NCI-H2107 treated with DMSO at 0.1 percent for 48 hours (cell line): Measurements from ENCODE around the gene ARRDC1.
"Not testable (repeated sequence)": the region's sequence is repeated elsewhere in the genome, so short reads cannot be mapped to it uniquely, and the experiment has no call there.

Experiments
- DNase-seq: peaks from one replicate; lab custom pipeline; 2025; ENCODE audit not compliant: unreplicated experiment; lab: John Stamatoyannopoulos, UW

The ARRDC1 gene

GRCh38 chr9:137583957-137584356, 21.5 kb upstream of the ARRDC1 start:
- no peak for DNase-seq

GRCh38 chr9:137586854-137587253, 18.6 kb upstream of the ARRDC1 start:
- DNase-seq, result no peak

GRCh38 chr9:137588311-137588710, 17.2 kb upstream of the ARRDC1 start:
- no peak for DNase-seq

- no peak for DNase-seq
Measured at GRCh38 chr9:137588891-137589290, 16.6 kb upstream of the ARRDC1 start.

- DNase-seq, result no peak
Measured at GRCh38 chr9:137589441-137590122, 15.9 kb upstream of the ARRDC1 start.

GRCh38 chr9:137590123-137590468, 15.4 kb upstream of the ARRDC1 start:
- no peak for DNase-seq

- DNase-seq, result peak; percentile 75
Measured at GRCh38 chr9:137590469-137591383, 14.8 kb upstream of the ARRDC1 start, which contains the start of gene ZMYND19. TSS of gene ZMYND19 (minus strand) at chr9:137590512. CDS start at chr9:137590263, 249 bp downstream.

- DNase-seq, result no peak
Measured at GRCh38 chr9:137592767-137593166, 12.7 kb upstream of the ARRDC1 start.

- DNase-seq, result peak; percentile 89
Measured at GRCh38 chr9:137593176-137593575, 12.3 kb upstream of the ARRDC1 start.

GRCh38 chr9:137596577-137596976, 8.9 kb upstream of the ARRDC1 start:
- DNase-seq, result not testable (repeated sequence)

GRCh38 chr9:137598943-137599342, 6.5 kb upstream of the ARRDC1 start:
- DNase-seq, result no peak

GRCh38 chr9:137602661-137603060, 2.8 kb upstream of the ARRDC1 start:
- DNase-seq, result peak; percentile 45

GRCh38 chr9:137603879-137604278, 1.6 kb upstream of the ARRDC1 start:
- no peak for DNase-seq

- no peak for DNase-seq
Measured at GRCh38 chr9:137604345-137605086, 970 bp upstream of the ARRDC1 start.

GRCh38 chr9:137606005-137606621, 627 bp downstream of the ARRDC1 start:
- DNase-seq, result no peak

- no peak for DNase-seq
Measured at GRCh38 chr9:137606734-137607138, 1.2 kb downstream of the ARRDC1 start.

GRCh38 chr9:137607141-137607857, 1.8 kb downstream of the ARRDC1 start:
- no peak for DNase-seq

GRCh38 chr9:137610944-137611343, 5.5 kb downstream of the ARRDC1 start:
- no peak for DNase-seq

- DNase-seq, result peak; percentile 49
Measured at GRCh38 chr9:137611623-137612609, 6.4 kb downstream of the ARRDC1 start.
